Stromal cell of bone marrow (primary cell): ENCODE results near the gene B4GALT4.

Experiments
- DNase-seq: peaks from one replicate; pipeline ENCODE4 v3.0.0-alpha.2; 2012; ENCODE audit warnings: low read depth

B4GALT4 gene

DNA sequence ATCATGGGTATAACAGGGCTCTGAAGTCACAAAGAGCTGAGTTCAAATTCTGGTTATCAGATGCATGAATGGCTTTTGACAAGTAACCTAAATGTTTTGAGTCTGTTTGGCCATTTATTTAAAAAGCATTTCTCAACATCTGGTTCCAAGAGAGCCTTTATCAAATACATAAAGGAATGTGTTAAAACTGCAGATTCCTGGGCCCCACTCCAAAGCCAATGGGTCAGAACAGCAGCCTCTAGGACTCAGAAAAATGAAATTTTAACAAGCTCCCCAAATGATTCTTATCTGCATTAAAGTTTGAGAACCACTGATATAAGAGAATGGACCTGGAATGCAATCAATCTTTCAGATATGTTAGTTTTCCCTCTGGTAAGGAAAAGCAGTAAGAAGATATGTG lies 3.4 kb downstream of the B4GALT4 start:
- DNase-seq: no peak

DNA sequence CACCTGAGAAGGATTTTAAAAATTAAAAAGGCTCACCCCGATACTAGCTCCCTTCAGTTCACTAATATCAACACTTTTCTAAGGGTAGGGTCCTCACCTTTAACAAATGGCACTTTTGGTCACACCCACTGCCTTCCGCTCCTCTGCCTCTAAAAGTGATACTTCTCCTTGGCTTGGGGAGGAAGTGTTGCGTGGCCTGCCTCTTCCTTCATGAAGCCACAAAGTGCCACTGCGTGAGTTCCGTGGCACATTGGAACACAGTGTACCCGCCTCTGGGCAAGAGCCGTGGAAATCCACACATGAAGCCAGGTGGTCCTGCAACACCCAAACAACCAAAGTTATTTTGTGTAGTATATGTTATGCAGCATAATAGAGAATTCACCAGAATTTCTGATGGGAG lies 3.9 kb downstream of the B4GALT4 start:
- no peak for DNase-seq

DNA sequence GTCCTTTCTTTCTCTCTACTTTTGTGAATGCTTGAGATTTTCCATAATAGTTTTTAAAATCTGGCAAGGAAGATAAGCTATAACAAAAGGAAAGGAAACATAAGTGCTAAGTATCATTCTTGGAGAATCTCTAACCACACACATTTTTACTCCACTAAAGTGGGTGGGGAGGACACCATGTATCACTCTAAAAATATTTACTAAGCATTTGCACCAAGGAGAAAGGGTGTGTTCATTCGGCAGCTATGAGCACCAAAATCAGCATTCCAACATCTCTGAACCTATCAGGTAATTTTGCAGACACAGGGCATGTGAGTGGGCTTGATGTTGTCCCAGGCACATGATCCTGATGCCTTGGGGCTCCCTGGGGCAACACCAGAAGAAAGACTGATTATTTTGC lies 5.5 kb downstream of the B4GALT4 start:
- no peak for DNase-seq

GRCh38 chr3:119234610-119235009 lies 6.1 kb downstream of the B4GALT4 start:
- DNase-seq: no peak

DNA sequence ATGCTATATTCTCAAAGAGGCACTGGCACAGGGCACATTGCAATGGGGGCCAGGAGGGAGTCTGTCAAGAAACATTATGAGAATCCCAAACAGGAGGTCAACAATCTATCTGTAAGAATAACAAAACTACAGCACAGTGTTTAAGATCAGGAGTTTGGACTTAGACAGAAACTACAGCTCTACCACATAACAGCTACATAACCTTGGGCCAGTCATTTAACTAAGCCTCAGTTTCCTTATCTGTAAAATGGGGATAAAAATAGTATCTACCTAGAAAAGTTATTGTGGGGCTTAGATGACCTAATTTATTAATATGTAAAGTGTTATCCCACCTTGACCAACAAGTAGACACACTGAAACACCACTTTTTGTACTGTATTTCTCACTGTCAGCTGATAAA lies 9.9 kb downstream of the B4GALT4 start:
- DNase-seq: no peak

GRCh38 chr3:119230071-119230470 lies 10.6 kb downstream of the B4GALT4 start:
- DNase-seq: no peak

- no peak for DNase-seq
These were observed 11.5 kb downstream of the B4GALT4 start for GRCh38 chr3:119229190-119229589.

GRCh38 chr3:119228373-119229145 lies 12.1 kb downstream of the B4GALT4 start:
- DNase-seq: no peak

- no peak for DNase-seq
These were observed 13.4 kb downstream of the B4GALT4 start for GRCh38 chr3:119227070-119227850.

DNA sequence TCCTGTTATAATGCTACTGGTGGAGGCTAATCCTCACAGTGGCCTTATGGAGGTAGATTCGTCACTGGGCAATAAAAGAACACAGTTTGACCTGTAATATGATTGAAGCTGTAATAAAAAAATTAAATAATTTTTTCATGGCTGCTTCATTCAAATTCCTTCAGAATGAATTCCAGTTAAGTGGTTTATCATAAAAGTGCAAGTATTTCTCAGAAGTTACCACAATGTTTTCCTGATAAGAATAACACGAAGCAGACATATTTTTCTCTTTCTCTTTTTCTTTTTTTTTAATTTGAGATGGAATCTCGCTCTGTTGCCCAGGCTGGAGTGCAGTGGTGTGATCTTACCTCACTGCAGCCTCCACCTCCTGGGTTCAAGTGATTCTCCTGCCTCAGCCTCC lies 15.6 kb downstream of the B4GALT4 start:
- DNase-seq: no peak

- no peak for DNase-seq
These were observed 17.2 kb downstream of the B4GALT4 start for GRCh38 chr3:119223511-119223910.

- DNase-seq: no peak
These were observed 18.3 kb downstream of the B4GALT4 start for GRCh38 chr3:119222391-119222790.

GRCh38 chr3:119221779-119222320 lies 18.8 kb downstream of the B4GALT4 start:
- no peak for DNase-seq

GRCh38 chr3:119220970-119221667 lies 19.6 kb downstream of the B4GALT4 start:
- DNase-seq: no peak

DNA sequence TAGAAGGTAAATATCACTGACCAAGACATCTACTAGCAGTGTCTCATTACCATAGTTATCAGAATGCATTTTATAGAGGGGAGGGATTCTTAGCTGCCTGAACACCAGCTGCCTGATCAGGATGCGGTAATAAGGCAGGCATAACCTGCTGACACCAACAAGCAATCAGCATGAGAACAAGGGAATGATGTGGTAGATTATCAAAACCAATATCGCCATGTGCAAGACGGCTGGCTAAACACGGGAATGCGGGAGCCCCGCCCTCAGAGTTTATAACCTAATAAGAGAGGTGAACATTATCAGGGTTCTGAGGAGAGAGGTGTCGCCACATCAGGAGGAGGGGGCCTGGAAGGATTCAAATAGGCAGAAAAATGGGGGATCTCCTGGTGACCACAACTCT lies 20.5 kb downstream of the B4GALT4 start:
- DNase-seq: no peak

- DNase-seq: no peak
These were observed 21.6 kb downstream of the B4GALT4 start for GRCh38 chr3:119219069-119219468.

- DNase-seq: no peak
These were observed 28.9 kb downstream of the B4GALT4 start for GRCh38 chr3:119211803-119212202.

DNA sequence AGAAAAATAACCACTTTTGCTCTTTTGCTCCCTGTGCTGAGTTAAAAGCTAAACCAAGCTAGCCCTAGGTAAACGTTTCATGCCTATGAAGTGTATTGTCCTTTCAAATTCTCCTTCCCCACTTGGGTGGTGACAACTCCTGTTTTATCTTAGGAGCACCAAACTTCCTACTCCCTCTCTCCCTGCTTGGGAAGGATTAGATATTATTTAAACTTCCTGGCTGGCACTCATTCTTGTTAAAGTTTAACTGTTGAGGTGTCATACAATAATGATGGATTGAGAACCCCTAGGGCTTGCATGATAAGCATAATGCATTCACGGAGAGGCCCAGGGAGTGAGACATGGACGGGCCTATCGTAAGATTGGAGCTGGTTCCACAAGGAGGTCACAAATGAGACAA lies 29.5 kb downstream of the B4GALT4 start:
- no peak for DNase-seq

GRCh38 chr3:119207512-119207875 lies 33.2 kb downstream of the B4GALT4 start:
- DNase-seq: no peak

- no peak for DNase-seq
These were observed 33.8 kb downstream of the B4GALT4 start for GRCh38 chr3:119206611-119207511.

- no peak for DNase-seq
These were observed 35.0 kb downstream of the B4GALT4 start for GRCh38 chr3:119205685-119206084.

DNA sequence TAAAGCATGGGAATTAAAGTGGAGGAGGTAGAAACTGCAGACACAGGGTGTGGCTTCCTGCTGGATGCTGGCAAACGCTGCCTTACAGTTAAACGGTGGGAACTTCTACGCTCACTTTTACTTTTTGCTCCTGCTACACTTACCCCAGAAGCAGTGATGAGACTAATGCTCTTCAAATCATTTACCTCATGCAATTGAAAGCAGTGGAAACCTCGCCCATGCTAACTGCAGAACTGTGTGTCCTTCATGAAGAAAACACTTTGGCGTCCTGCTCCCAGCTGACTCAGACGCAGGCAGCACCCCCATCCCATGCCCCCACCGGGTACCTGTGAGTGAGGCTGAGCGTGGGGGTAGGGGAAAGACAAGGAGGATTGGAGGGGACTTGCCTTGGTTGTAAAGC lies 35.5 kb downstream of the B4GALT4 start:
- DNase-seq: no peak
